OCI-LY1 (cell line): ENCODE measurements around the gene RARA.

ENCODE experiments used
- EZH2 ChIP-seq: fragments of 200-600 bp; sonication (generic), shearing (Covaris generic); IDR thresholded peaks from 2 replicates; pipeline ENCODE4 v1.8.0; 2017; ENCODE audit warnings: borderline replicate concordance, mixed run types, mild to moderate bottlenecking, antibody characterized with exemption, low read length, moderate library complexity, mixed read lengths
- TF ChIP-seq, protein P1 (sequence below): fragments of 200-600 bp; sonication (generic), shearing (Covaris generic); IDR thresholded peaks from 2 replicates; pipeline ENCODE4 v1.5.1; 2017; ENCODE audit warnings: mild to moderate bottlenecking, antibody characterized with exemption, low read length, moderate library complexity, mixed read lengths

DNA sequence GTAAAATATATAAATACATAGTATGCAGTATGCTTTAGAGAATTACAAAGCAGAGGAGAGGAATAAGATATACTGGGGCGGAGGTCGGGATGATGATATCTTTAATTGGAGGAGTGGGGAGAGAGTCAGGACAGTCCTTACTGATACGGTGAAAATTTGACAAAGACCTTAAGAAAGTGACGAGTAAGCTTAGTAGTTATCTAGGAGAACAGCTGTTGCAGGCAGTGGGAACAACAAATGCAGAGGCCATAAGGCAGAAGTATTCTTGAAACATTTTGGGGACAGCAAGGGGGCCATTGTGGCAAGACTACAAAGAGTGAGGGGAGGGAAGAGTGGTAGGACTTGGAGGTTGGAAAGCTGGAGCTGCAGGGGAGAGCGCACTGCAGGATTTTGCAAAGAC, 43.6 kb upstream of the RARA start:
- TF ChIP-seq, protein P1, sequence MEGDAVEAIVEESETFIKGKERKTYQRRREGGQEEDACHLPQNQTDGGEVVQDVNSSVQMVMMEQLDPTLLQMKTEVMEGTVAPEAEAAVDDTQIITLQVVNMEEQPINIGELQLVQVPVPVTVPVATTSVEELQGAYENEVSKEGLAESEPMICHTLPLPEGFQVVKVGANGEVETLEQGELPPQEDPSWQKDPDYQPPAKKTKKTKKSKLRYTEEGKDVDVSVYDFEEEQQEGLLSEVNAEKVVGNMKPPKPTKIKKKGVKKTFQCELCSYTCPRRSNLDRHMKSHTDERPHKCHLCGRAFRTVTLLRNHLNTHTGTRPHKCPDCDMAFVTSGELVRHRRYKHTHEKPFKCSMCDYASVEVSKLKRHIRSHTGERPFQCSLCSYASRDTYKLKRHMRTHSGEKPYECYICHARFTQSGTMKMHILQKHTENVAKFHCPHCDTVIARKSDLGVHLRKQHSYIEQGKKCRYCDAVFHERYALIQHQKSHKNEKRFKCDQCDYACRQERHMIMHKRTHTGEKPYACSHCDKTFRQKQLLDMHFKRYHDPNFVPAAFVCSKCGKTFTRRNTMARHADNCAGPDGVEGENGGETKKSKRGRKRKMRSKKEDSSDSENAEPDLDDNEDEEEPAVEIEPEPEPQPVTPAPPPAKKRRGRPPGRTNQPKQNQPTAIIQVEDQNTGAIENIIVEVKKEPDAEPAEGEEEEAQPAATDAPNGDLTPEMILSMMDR, result no peak
- TF ChIP-seq EZH2, result no peak
